SH-SY5Y (cell line): ENCODE measurements around the gene ZBTB46.

Experiments used
- GATA2 ChIP-seq: IDR thresholded peaks from 2 replicates; pipeline ENCODE4 v1.6.1; 2011; ENCODE audit warnings: mild to moderate bottlenecking, low read depth, low read length
- GATA3 ChIP-seq: IDR thresholded peaks from 2 replicates; pipeline ENCODE4 v1.6.1; 2011; ENCODE audit warnings: low read depth, mild to moderate bottlenecking, low read length, moderate library complexity

DNA sequence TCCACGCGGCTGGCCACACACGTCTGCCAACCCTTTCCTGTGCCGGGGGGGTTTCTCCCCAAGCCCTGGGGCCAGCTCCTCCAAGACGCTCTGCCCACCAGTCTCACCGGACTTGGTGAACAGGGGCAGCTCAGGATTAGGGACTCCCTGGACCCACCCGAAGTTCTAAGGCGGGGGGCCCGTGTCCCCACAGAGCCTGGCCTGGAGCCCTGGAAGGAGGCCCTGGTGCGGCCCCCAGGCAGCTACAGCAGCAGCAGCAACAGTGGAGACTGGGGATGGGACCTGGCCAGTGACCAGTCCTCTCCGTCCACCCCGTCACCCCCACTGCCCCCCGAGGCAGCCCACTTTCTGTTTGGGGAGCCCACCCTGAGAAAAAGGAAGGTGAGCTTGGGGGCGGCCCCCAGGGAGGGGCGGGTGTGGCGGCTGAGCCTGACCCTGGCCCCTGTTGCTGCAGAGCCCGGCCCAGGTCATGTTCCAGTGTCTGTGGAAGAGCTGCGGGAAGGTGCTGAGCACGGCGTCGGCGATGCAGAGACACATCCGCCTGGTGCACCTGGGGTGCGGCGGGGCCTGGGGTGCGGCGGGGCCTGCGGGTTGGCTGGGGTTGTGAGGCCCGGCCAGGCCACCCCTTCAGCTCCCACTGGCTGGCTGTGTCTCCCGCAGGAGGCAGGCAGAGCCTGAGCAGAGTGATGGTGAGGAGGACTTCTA lies 89.2 kb downstream of the ZBTB46 start:
- TF ChIP-seq GATA3 (no peak), GATA2 (no peak)
